ENCODE measurements around the gene CA4. TPM values are rescaled to one million over a fixed set of nuclear protein-coding genes. Genes with fewer than 3 reads are reported as not detected.

The CA4 gene
- total RNA-seq, 1 donor from 2014 or later, result 14.1 TPM

DNA sequence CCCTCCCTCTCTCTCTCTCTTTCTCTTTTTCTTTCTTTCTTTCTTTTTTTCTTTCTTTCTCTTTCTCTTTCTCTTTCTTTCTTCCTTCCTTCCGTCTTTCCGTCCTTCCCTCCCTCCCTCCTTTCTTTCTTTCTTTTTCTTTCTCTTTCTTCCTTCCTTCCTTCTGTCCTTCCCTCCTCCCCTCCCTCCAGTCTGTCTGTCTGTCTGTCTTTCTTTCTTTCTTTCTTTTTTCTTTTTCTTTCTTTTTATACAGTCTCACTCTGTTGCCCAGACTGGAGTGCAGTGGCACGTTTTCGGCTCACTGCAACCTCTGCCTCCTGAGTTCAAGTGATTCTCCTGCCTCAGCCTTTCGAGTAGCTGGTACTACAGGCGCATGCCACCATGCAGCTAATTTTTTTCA is 14.4 kb downstream of the CA4 start:
- Histone ChIP-seq H3K36me3 (no peaks in the 10 kb centered on the region), H3K9ac (no peak overlapping the region), H3K27ac (no peak overlapping the region), H3K9me3 (ENCODE audit: low read depth) (no peaks in the 10 kb centered on the region), H2AFZ (replicated peaks) (no peak overlapping the region), H3K27me3 (no peaks in the 10 kb centered on the region), H3K4me3 (no peak overlapping the region), H3F3A (ENCODE audit: low read depth) (peaks cover 29% of the 10 kb centered on the region), H4K20me1 (ENCODE audit: low read depth) (no peaks in the 10 kb centered on the region), H3K79me2 (ENCODE audit: low read depth) (no peaks in the 10 kb centered on the region), H3K4me2 (no peak overlapping the region), H3K4me1 (peaks cover 41% of the 10 kb centered on the region)
- no peak overlapping the region for H3K4me3 Mint-ChIP-seq
- H3K4me1 Mint-ChIP-seq, result peaks cover 45% of the 10 kb centered on the region
- TF ChIP-seq CTCF (IDR thresholded peaks at IDR 0.05) (no peak), EZH2phosphoT487 (IDR thresholded peaks at IDR 0.05) (no peak), EZH2 (IDR thresholded peaks at IDR 0.05) (no peak)
- H3K27ac Mint-ChIP-seq, result no peak overlapping the region
- H3K36me3 Mint-ChIP-seq, result no peaks in the 10 kb centered on the region
- H3K9me3 Mint-ChIP-seq, result no peaks in the 10 kb centered on the region
- DNase-seq (ENCODE audit: low spot score), result no peak
- H3K27me3 Mint-ChIP-seq (ENCODE audit: insufficient read depth, low read depth), result peaks cover 20% of the 10 kb centered on the region

GRCh38 chr17:60164697-60165096 is 14.9 kb downstream of the CA4 start:
- Mint-ChIP-seq H3K9me3 (no peaks in the 10 kb centered on the region), H3K36me3 (no peaks in the 10 kb centered on the region), H3K4me3 (peak overlapping the region; percentile 38), H3K4me1 (peaks cover 43% of the 10 kb centered on the region), H3K27me3 (ENCODE audit: insufficient read depth, low read depth) (peaks cover 18% of the 10 kb centered on the region), H3K27ac (no peak overlapping the region)
- Histone ChIP-seq H3K4me3 (no peak overlapping the region), H3F3A (ENCODE audit: low read depth) (peaks cover 25% of the 10 kb centered on the region), H3K9me3 (ENCODE audit: low read depth) (no peaks in the 10 kb centered on the region), H3K9ac (no peak overlapping the region), H3K79me2 (ENCODE audit: low read depth) (no peaks in the 10 kb centered on the region), H3K27me3 (no peaks in the 10 kb centered on the region), H3K36me3 (no peaks in the 10 kb centered on the region), H2AFZ (replicated peaks) (no peak overlapping the region), H3K27ac (no peak overlapping the region), H3K4me1 (peaks cover 43% of the 10 kb centered on the region), H4K20me1 (ENCODE audit: low read depth) (no peaks in the 10 kb centered on the region), H3K4me2 (no peak overlapping the region)
- no peak for TF ChIP-seq EZH2phosphoT487 (IDR thresholded peaks at IDR 0.05)
- TF ChIP-seq EZH2 (IDR thresholded peaks at IDR 0.05), result no peak
- DNase-seq (ENCODE audit: low spot score), result no peak

DNA sequence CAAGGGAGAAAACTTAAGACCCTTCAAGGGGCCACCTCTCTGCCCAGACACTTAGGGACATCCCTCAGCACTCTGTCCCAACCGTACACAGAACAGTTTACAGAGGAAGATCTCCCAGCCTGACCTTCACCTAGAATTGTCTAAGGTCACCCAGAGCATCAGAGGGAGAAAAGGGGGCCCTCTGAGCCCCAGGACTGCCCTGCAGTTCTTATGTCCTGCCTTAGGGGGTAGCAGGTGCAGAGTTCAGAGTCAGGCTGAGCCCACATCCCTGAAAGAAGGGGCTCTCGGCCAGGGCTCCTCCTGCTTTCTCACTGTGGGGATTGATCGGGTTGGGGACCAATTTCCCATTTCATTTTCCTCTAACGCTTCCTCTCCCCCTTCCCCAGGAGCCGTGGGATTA is 15.4 kb downstream of the CA4 start:
- no peak for DNase-seq (ENCODE audit: low spot score)
- H3K9me3 Mint-ChIP-seq, result no peaks in the 10 kb centered on the region

More for the DNA sequence above, 15.4 kb downstream of the CA4 start:
- H3K79me2 ChIP-seq (ENCODE audit: low read depth), result no peaks in the 10 kb centered on the region
- no peak overlapping the region for H3K27ac ChIP-seq
- H3K27ac Mint-ChIP-seq, result no peak overlapping the region
- no peak overlapping the region for H2AFZ ChIP-seq (replicated peaks)
- no peak overlapping the region for H3K4me3 ChIP-seq
- no peaks in the 10 kb centered on the region for H4K20me1 ChIP-seq (ENCODE audit: low read depth)
- TF ChIP-seq EZH2 (IDR thresholded peaks at IDR 0.05), result no peak
- TF ChIP-seq CTCF (IDR thresholded peaks at IDR 0.05), result peak; percentile 6
- H3K4me2 ChIP-seq, result no peak overlapping the region
- H3K36me3 Mint-ChIP-seq, result no peaks in the 10 kb centered on the region
- no peaks in the 10 kb centered on the region for H3K36me3 ChIP-seq
- H3F3A ChIP-seq (ENCODE audit: low read depth), result peaks cover 28% of the 10 kb centered on the region
- no peaks in the 10 kb centered on the region for H3K9me3 ChIP-seq (ENCODE audit: low read depth)
- peaks cover 45% of the 10 kb centered on the region for H3K4me1 Mint-ChIP-seq
- H3K27me3 Mint-ChIP-seq (ENCODE audit: insufficient read depth, low read depth), result peaks cover 12% of the 10 kb centered on the region
- H3K4me1 ChIP-seq, result peaks cover 48% of the 10 kb centered on the region
- no peak overlapping the region for H3K4me3 Mint-ChIP-seq
- H3K27me3 ChIP-seq, result no peaks in the 10 kb centered on the region
- no peak overlapping the region for H3K9ac ChIP-seq
